HEK293 (cell line): ENCODE results near the gene AFAP1L2.

ENCODE experiments used
- CTCF ChIA-PET: fragments of 350-600 bp; formaldehyde crosslinking; extraction: SDS; loops from one replicate; lab custom pipeline; 2021; ENCODE audit warnings: antibody characterized with exemption; lab: Yijun Ruan, JAX
- POLR2A ChIA-PET: fragments of 300-600 bp; formaldehyde crosslinking; extraction: SDS; loops from one replicate; lab custom pipeline; 2020; ENCODE audit warnings: antibody characterized with exemption, inconsistent platforms; lab: Yijun Ruan, JAX
- H3K27ac ChIP-seq: fragments of 200-500 bp; sonication (Bioruptor generic); 2 replicates; pipeline ENCODE4 v1.5.1; 2014; ENCODE audit warnings: low read depth, low read length, control low read depth, inconsistent platforms; ENCODE audit errors: extremely low read depth
- H3K36me3 ChIP-seq, 2 experiments: fragments of 200-500 bp in 1 of 2; sonication (Bioruptor generic) in 1 of 2; 1 replicate in 1 of 2; 2 replicates in 1 of 2; pipeline ENCODE4 v1.5.1; 2014 to 2017; ENCODE audit warnings: inconsistent platforms in 2 of 2, low read length in 2 of 2; ENCODE audit not compliant: control insufficient read depth in 2 of 2, insufficient read depth in 1 of 2
- H3K4me1 ChIP-seq: fragments of 200-500 bp; sonication (Bioruptor generic); 2 replicates; pipeline ENCODE4 v1.5.1; 2014; ENCODE audit warnings: mild to moderate bottlenecking, low read length, inconsistent platforms; ENCODE audit not compliant: control insufficient read depth, insufficient read depth
- H3K4me3 ChIP-seq: 2 replicates; pipeline ENCODE4 v1.5.1; 2011; ENCODE audit warnings: low read depth, mild to moderate bottlenecking, control low read depth, low read length, moderate library complexity
- H3K9me3 ChIP-seq: fragments of 200-500 bp; sonication (Bioruptor generic); 2 replicates; pipeline ENCODE4 v1.5.1; 2014; ENCODE audit warnings: low read depth, low read length, inconsistent platforms; ENCODE audit not compliant: control insufficient read depth, insufficient read depth
- AEBP2 ChIP-seq: fragments of 450-650 bp; formaldehyde crosslinking; IDR thresholded peaks from 2 replicates; pipeline ENCODE4 v1.5.1; 2016; ENCODE audit warnings: missing biosample characterization, missing genetic modification characterization, borderline replicate concordance
- BCL6B ChIP-seq: fragments of 450-650 bp; formaldehyde crosslinking; IDR thresholded peaks from 2 replicates; pipeline ENCODE4 v1.5.1; 2017; ENCODE audit warnings: missing biosample characterization, missing genetic modification characterization
- EGR2 ChIP-seq: fragments of 450-650 bp; formaldehyde crosslinking; IDR thresholded peaks from 2 replicates; pipeline ENCODE4 v1.5.1; 2016; ENCODE audit warnings: low read depth, missing biosample characterization, missing genetic modification characterization
- GFI1B ChIP-seq: fragments of 450-650 bp; formaldehyde crosslinking; IDR thresholded peaks from 2 replicates; pipeline ENCODE4 v1.5.1; 2016; ENCODE audit warnings: missing biosample characterization, missing genetic modification characterization
- GLI4 ChIP-seq: fragments of 450-650 bp; formaldehyde crosslinking; IDR thresholded peaks from 2 replicates; pipeline ENCODE4 v1.5.1; 2016; ENCODE audit warnings: missing biosample characterization, missing genetic modification characterization
- KLF10 ChIP-seq: fragments of 450-650 bp; IDR thresholded peaks from 2 replicates; pipeline ENCODE4 v1.5.1; 2018; ENCODE audit warnings: missing biosample characterization, mild to moderate bottlenecking, missing genetic modification characterization
- KLF8 ChIP-seq: fragments of 450-650 bp; formaldehyde crosslinking; IDR thresholded peaks from 2 replicates; pipeline ENCODE4 v1.5.1; 2016; ENCODE audit warnings: missing biosample characterization, missing genetic modification characterization
- RBAK ChIP-seq: fragments of 450-650 bp; formaldehyde crosslinking; IDR thresholded peaks from 2 replicates; pipeline ENCODE4 v1.5.1; 2016; ENCODE audit warnings: missing biosample characterization, missing genetic modification characterization
- SCRT2 ChIP-seq: fragments of 450-650 bp; formaldehyde crosslinking; IDR thresholded peaks from 2 replicates; pipeline ENCODE4 v1.5.1; 2016; ENCODE audit warnings: missing biosample characterization, missing genetic modification characterization
- ZBTB1 ChIP-seq: fragments of 450-650 bp; formaldehyde crosslinking; IDR thresholded peaks from 2 replicates; pipeline ENCODE4 v1.5.1; 2016; ENCODE audit warnings: missing biosample characterization, missing genetic modification characterization
- ZBTB17 ChIP-seq: fragments of 450-650 bp; formaldehyde crosslinking; IDR thresholded peaks from 2 replicates; pipeline ENCODE4 v1.5.1; 2016; ENCODE audit warnings: missing biosample characterization, missing genetic modification characterization
- ZBTB48 ChIP-seq: fragments of 450-650 bp; formaldehyde crosslinking; IDR thresholded peaks from 2 replicates; pipeline ENCODE4 v1.5.1; 2016; ENCODE audit warnings: missing biosample characterization, missing genetic modification characterization
- ZBTB8A ChIP-seq: fragments of 450-650 bp; formaldehyde crosslinking; IDR thresholded peaks from 2 replicates; pipeline ENCODE4 v1.5.1; 2016; ENCODE audit warnings: missing biosample characterization, missing genetic modification characterization
- ZNF18 ChIP-seq: fragments of 450-650 bp; formaldehyde crosslinking; IDR thresholded peaks from 2 replicates; pipeline ENCODE4 v1.5.1; 2016; ENCODE audit warnings: missing biosample characterization, missing genetic modification characterization
- ZNF2 ChIP-seq: fragments of 450-650 bp; formaldehyde crosslinking; IDR thresholded peaks from 2 replicates; pipeline ENCODE4 v1.5.1; 2016; ENCODE audit warnings: missing biosample characterization, missing genetic modification characterization
- ZNF221 ChIP-seq: fragments of 450-650 bp; formaldehyde crosslinking; IDR thresholded peaks from 2 replicates; pipeline ENCODE4 v1.5.1; 2017; ENCODE audit warnings: missing biosample characterization, missing genetic modification characterization, borderline replicate concordance
- ZNF280C ChIP-seq: fragments of 450-650 bp; formaldehyde crosslinking; IDR thresholded peaks from 2 replicates; pipeline ENCODE4 v1.5.1; 2016; ENCODE audit warnings: missing biosample characterization, missing genetic modification characterization
- ZNF335 ChIP-seq: fragments of 450-650 bp; formaldehyde crosslinking; conservative IDR thresholded peaks from 2 replicates; pipeline ENCODE4 v1.5.1; 2016; ENCODE audit warnings: missing biosample characterization, missing genetic modification characterization
- ZNF341 ChIP-seq: fragments of 450-650 bp; formaldehyde crosslinking; IDR thresholded peaks from 2 replicates; pipeline ENCODE4; 2016; ENCODE audit warnings: low read depth, missing biosample characterization, missing genetic modification characterization
- ZNF354C ChIP-seq: fragments of 450-650 bp; formaldehyde crosslinking; IDR thresholded peaks from 2 replicates; pipeline ENCODE4 v1.5.1; 2016; ENCODE audit warnings: missing biosample characterization, missing genetic modification characterization, low read depth, borderline replicate concordance
- ZNF501 ChIP-seq: fragments of 450-650 bp; formaldehyde crosslinking; IDR thresholded peaks from 2 replicates; pipeline ENCODE4 v1.5.1; 2016; ENCODE audit warnings: missing biosample characterization, missing genetic modification characterization
- ZNF549 ChIP-seq: fragments of 450-650 bp; IDR thresholded peaks from 2 replicates; pipeline ENCODE4 v1.5.1; 2018; ENCODE audit warnings: missing biosample characterization, missing genetic modification characterization, mild to moderate bottlenecking, inconsistent platforms, moderate library complexity
- ZNF571 ChIP-seq: fragments of 450-650 bp; formaldehyde crosslinking; IDR thresholded peaks from 2 replicates; pipeline ENCODE4 v1.5.0; 2017; ENCODE audit warnings: missing biosample characterization, missing genetic modification characterization
- ZNF600 ChIP-seq: fragments of 450-650 bp; formaldehyde crosslinking; IDR thresholded peaks from 2 replicates; pipeline ENCODE4 v1.5.1; 2016; ENCODE audit warnings: missing biosample characterization, missing genetic modification characterization
- ZNF621 ChIP-seq: fragments of 450-650 bp; formaldehyde crosslinking; IDR thresholded peaks from 2 replicates; pipeline ENCODE4 v1.5.1; 2017; ENCODE audit warnings: missing biosample characterization, missing genetic modification characterization
- ZNF626 ChIP-seq: fragments of 450-650 bp; sonication (Bioruptor Pico); formaldehyde crosslinking; IDR thresholded peaks from 2 replicates; pipeline ENCODE4 v1.5.1; 2018; ENCODE audit warnings: missing biosample characterization, missing genetic modification characterization, inconsistent platforms
- ZNF629 ChIP-seq: fragments of 450-650 bp; formaldehyde crosslinking; IDR thresholded peaks from 2 replicates; pipeline ENCODE4 v1.5.1; 2017; ENCODE audit warnings: missing biosample characterization, missing genetic modification characterization
- ZNF645 ChIP-seq: fragments of 450-650 bp; formaldehyde crosslinking; IDR thresholded peaks from 2 replicates; pipeline ENCODE4; 2016; ENCODE audit warnings: missing biosample characterization, missing genetic modification characterization
- ZNF776 ChIP-seq: fragments of 450-650 bp; formaldehyde crosslinking; IDR thresholded peaks from 2 replicates; pipeline ENCODE4 v1.5.0; 2017; ENCODE audit warnings: missing biosample characterization, missing genetic modification characterization, borderline replicate concordance

Gene AFAP1L2

GRCh38 chr10:114402233-114402632, 2.1 kb downstream of the AFAP1L2 start (continued):
- TF ChIP-seq ZNF280C (tag by site-specific recombination) (no peak), ZNF571 (tag by site-specific recombination) (no peak), ZNF341 (tag by site-specific recombination) (no peak), ZBTB1 (tag by site-specific recombination) (no peak), BCL6B (tag by site-specific recombination) (no peak), ZNF621 (tag by site-specific recombination) (no peak)

- Histone ChIP-seq H3K27ac (no peak overlapping the region), H3K4me3 (no peak overlapping the region), H3K9me3 (no peaks in the 10 kb centered on the region), H3K36me3 (no peaks in the 10 kb centered on the region), H3K4me1 (no peaks in the 10 kb centered on the region)
- CTCF ChIA-PET: interaction anchor here (1.3 kb wide), 1 partner anchor 98 kb away, joined by 5 read pairs; no protein-coding TSS in a partner anchor
- POLR2A ChIA-PET: no interaction called here
- TF ChIP-seq GLI4 (no peak), ZBTB17 (tag by site-specific recombination) (no peak), ZNF18 (tag by site-specific recombination) (no peak), ZBTB48 (tag by site-specific recombination) (peak; percentile 92), ZNF626 (no peak), SCRT2 (tag by site-specific recombination) (0 out of 2 replicates have a peak, but pooled peaks have one; percentile 29), ZNF629 (tag by site-specific recombination) (no peak), ZNF335 (tag by site-specific recombination) (no peak), EGR2 (peak; percentile 27; the same call in 1 of the 2 replicates), KLF8 (no peak), ZNF549 (tag by site-specific recombination) (no peak), BCL6B (tag by site-specific recombination) (0 out of 2 replicates have a peak, but pooled peaks have one; percentile 36), ZNF645 (tag by site-specific recombination) (no peak), GFI1B (tag by site-specific recombination) (no peak), ZBTB8A (tag by site-specific recombination) (no peak), ZNF600 (tag by site-specific recombination) (no peak), KLF10 (tag by site-specific recombination) (no peak), ZNF2 (tag by site-specific recombination) (no peak), AEBP2 (no peak), ZBTB1 (tag by site-specific recombination) (no peak), ZNF501 (tag by site-specific recombination) (no peak), ZNF354C (no peak), ZNF221 (tag by site-specific recombination) (no peak), RBAK (no peak), ZNF776 (tag by site-specific recombination) (no peak)
Observed at GRCh38 chr10:114401195-114401791, 3.0 kb downstream of the AFAP1L2 start.
